ENCODE data around the gene B4GALT1.

B4GALT1 gene

DNA sequence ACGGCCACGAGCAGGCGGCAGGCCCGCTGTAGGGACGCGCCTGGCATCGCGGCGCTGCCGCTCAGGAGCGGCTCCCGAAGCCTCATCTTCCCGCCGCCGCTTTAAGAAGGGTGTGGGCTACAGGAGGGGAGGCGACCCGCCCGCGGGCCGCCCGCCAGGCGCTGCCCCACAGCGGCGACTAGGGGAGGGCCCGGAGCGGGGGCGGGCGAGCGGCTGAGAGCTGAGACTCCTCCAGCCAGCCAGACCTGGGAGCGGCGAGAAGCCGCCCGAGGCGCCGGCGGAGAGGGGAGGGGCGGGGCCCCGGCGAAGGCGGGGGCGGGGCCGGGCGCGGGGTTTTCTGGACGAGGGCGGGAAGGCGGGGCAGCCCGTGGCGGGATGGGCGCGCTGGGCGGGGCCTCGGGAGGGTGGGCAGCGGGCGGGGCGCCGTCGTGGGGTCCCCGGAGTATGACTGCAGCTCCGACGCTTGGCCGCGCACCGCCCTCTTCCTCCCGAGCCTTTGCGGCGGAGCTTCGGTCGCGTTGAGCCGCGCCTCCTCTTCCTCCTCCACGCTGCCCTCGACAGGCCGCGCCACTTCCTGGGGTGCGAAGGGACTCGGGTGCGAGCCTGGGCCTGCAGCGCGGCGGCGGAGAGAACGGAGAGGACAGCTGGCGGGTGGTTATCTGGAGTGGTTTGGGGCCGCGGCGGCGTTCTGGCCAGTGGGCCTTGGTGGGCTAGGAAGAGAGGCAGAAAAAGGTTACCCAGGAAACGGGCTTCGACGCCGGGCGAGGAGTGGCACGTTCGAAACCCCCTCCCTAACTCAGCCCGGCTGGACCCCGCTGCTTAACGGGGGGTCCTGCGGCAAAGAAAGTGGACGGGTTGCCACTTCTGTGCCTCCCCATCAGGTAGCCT, at the start of gene B4GALT1:
Gene B4GALT1, minus strand, starts transcription at position 253 of the 888 bp plus-strand sequence. Its CDS starts 167 bp downstream, at position 86.
- DNase-seq, result peak in 48 of 51 donors; percentile 42 to 91 (median 78)

DNA sequence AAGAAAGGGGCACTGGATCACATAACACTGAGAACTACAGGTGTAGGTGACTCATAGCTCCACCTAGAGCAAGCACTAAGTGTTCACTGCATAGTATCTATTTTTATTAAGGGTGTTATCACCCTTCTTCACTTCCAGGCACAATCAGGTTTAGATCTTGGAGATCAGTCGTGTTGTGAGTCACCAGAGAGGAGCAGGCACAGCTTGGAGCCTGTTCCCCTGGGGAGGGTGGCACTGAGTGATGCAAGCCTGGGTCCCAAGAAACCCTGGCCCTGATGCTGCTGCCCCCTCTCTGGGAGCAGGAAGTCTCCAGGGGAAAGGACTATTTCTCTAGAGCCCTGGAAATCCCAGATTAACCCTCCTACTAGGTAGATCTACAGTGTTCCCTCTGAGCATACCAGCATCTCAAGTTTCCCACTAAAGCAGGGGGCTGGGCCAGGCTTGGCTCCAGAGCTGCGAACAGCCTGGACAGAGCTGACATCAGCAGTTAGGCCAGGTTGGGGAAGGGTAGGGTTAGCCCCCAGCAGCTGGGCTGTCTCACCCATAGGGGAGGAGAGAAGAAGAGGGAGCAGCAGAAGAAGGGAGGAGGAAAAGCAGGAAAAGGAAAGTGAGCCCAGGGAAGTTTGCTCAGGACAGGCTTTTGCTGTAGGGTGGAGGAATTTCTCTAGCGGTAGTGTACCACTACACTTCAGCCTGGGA, 44.7 kb upstream of the B4GALT1 start:
- no peak for DNase-seq

DNA sequence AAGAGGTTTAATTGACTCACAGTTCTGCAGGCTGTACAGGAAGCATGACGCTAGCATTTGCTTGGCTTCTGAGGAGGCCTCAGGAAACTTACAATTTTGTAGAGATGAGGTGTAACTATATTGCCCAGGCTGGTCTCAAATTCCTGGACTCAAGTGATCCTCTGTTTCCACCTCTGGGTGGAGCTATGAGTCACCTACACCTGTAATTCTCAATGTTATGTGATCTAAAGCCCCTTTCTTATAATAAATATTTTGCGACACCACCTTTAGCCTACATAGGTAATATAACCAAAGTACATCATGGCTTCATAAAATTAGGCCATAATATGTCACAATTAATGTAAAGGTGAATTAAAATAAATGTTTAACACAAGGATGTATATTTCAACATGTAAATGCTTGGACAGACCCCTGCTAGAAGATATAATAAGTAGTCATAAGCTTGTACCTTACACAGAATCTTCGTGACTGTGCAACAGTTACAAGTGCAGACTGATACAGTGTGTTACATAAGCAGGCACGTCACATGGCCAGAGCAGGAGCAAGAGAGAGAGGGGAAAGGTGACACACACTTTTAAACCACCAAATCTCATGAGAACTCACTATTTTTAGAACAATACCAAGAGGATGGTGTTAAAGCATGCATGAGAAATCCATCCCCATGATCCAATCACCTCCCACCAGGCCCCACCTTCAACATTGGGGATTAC, 43.0 kb upstream of the B4GALT1 start:
- DNase-seq, result no peak

DNA sequence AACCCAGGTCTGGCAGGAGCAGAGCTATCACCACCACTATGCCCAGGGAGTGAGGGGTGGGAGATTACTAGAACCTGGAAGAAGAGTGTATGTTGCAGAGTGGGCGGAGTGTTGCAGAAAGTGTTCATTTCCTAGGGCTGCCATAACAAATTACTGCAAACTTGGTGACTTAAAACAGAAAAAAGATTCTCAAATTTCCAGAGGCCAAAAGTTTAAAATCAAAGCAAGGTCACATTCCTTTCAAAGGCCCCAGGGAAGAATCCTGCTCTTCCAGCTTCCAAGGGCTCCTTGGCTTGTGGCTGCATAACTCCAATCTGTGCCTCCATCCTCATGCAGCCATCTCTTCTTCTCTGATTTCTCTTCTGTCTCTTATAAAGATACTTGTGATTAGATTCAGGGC, 42.3 kb upstream of the B4GALT1 start:
- DNase-seq, result no peak

GRCh38 chr9:33202552-33203201, 35.5 kb upstream of the B4GALT1 start:
- DNase-seq, result peak in 16 of 51 donors; percentile 3 to 44 (median 12)

GRCh38 chr9:33202018-33202417, 34.9 kb upstream of the B4GALT1 start:
- no peak for DNase-seq

- DNase-seq, result peak in 18 of 51 donors; percentile 2 to 53 (median 15)
These were observed 31.0 kb upstream of the B4GALT1 start for GRCh38 chr9:33198165-33198564.

GRCh38 chr9:33197279-33198152, 30.4 kb upstream of the B4GALT1 start:
- peak in 1 of 51 donors; percentile 2 for DNase-seq

GRCh38 chr9:33196736-33197135, 29.6 kb upstream of the B4GALT1 start:
- DNase-seq, result no peak

GRCh38 chr9:33193818-33194217, 26.7 kb upstream of the B4GALT1 start:
- no peak for DNase-seq

DNA sequence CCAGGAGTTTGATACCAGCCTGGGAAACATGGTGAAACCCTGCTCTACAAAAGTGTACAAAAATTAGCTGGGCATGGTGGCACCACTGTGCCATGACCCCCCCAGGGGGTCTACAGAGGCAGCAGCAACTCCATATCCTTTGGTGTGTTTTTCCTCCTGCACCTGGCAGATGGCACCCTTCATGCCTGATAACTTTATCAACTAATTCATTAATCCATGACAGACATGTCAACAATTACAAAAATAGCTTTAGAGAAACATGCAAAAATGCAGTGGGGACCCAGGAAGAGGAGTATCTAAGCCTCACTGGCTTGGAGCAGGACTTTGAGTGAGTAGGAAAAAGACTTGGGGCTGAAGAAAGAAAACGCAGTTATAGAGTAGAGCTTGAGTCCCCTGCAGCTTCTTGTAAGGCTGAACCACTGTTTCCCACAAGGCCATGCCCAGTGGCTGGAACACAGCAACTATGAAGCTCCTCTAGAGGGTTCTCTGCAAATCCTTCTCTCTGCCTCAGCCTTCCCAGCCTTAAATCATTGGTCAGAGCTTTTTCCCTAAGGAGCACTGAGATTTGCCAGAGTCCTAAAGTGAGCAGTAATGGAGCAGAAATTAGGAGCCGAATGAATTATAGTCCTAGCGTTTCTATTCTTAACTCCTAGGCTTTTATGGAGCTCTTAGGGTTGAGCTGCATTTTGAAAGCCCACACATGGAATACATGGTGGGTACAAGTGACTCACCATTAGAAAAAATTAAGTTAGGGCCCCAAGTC, 25.5 kb upstream of the B4GALT1 start:
- no peak for DNase-seq

DNA sequence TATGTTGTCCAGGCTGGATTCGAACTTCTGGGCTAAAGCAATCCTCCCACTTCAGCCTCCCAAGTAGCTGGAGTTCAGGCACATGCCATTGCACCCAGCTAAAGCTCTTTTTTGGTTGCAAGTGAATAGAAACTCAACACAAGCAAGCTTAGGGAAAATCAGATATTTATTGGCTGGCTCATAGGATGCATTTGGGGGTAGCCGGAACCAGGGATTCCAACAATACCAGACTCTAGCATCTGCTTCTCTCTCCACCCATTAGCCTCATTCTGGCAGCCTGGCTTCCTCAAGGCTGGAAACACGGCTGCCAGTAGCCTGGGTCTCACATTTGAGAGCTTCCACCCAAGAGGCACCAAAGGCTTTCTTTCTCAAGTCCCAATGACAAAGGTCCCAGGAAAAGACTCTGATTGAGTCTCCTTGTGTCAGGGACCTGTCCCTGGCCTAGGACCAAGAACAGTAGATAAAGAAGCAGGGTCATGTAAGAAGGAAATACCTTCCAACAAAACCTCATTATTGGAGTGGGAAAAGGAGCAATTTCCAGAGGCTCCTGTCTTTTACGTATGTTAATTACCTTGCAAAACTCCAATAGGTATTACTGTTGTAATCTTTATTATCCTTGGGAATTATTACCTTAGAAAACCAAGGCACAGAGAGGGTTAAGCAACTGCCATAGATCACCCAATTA, 23.0 kb upstream of the B4GALT1 start:
- no peak for DNase-seq

- no peak for DNase-seq
These were observed 22.2 kb upstream of the B4GALT1 start for GRCh38 chr9:33189331-33189791.

- no peak for DNase-seq
These were observed 21.6 kb upstream of the B4GALT1 start for GRCh38 chr9:33188711-33189110.

DNA sequence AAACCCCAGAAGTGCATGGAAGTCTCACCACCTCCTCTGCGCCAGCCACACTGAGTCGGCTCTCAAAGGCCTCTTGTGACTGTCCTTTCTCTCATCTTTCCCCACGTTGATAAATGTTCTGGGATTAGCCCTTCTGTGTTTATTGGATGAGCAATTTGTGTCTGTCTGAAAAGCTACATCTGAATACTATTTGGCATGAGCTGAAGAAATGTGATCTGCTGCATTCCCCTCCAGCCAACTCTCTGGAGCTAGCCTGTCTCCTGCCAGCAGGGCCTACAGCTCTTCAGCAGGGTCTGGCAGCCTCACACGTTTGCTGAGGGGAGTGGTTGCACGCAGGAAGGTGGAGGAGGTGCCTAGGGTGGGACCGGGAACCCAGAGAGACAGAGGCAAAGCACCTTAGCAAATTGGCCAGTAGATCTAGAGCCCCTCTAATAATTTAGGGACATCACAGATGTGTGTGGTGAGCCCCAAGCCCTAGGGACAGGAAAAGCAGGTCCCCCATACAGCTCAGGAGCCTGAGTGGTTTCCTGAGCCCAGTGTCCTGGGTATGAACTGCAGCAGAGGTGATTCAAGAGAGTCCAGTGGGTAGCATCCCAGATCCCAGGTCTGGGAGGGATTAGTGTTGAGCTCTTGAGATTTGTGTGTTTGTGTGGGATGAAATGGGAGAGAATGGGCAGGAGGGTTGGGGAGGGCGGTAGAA, 20.5 kb upstream of the B4GALT1 start:
- DNase-seq, result peak in 2 of 51 donors; percentile 10 to 38

DNA sequence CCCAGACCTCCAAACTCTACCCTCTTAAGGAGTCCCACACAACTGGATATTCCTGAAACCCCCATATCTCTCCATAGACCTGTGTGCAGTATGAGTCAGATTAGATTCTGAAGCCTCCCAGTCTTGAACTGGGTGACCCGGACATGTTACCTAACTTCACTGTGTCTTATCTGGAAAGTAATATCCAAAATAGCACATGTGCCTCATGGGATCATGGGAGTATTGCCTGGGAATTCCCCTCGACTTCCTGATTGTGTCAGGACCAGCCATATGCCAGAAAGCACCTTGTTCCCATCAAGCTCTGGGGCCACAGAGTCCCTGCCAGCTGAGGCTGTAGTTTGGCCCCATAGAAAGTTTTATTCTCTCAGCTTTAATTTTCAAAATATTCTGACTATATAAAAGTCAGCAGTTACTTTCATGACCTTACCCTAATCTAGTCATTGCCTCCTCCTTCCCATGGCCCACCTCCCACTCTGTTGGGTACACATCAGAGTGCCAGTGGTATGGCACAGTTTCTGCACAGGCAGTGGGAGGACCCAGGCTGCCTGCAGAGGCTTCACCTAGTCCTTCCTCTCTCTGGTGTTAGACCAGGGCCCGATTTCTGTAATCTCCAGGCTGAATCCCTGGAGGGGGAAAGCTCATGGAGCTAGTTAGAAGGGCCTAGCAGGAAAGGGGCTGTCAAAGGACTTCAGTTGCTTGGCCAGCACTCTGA, 19.5 kb upstream of the B4GALT1 start:
- DNase-seq, result no peak

DNA sequence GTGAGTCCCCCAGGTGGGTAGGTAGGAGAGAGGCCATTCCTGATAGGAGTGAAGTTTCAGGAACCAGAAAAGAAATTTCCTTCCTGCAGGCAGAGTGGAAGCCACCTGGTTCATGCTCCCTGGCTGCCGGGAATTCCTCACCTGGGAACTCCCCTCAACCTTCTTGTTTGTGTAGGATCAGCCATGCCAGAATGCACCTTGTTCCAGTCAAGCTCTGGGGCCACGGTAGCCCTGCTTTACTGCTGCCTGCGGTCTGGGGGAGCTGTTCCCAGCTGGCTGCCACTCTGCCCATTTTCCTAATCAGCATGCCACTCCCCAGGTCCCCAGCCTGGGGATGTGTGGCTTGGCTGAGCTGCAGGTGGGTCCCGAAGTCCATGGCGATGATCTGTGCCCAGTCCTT, 18.7 kb upstream of the B4GALT1 start:
- no peak for DNase-seq

DNA sequence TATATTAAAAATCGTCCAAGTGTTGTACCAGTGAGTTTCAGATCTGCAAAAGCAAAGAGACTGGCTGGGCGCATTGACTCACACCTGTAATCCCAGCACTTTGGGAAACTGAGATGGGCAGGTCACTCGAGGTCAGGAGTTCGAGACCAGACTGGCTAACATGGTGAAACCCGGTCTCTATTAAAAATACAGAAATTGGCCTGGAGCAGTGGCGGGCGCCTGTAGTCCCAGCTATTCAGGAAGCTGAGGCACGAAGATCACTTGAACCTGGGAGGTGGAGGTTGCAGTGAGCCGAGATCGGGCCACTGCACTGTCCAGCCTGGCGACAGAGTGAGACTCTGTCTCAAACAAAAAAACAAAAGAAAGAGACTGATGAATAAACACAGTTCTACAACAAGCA, 18.3 kb upstream of the B4GALT1 start:
- DNase-seq, result no peak
